Measurements from ENCODE around the gene MC1R.
"Not testable (repeated sequence)": the region's sequence is repeated elsewhere in the genome, so short reads cannot be mapped to it uniquely, and the experiment has no call there.

The MC1R gene

GRCh38 chr16:89910717-89911354 lies 7.8 kb upstream of the MC1R start:
- in situ Hi-C loops (cut with MboI; ENCODE audit: low pct_unique_long_range_greater_than_20kb, low sequenced_read_pairs, unreplicated experiment) = no loop called here
- no peak for TF ChIP-seq CTCF (IDR thresholded peaks at IDR 0.05; ENCODE audit: extremely low read depth, insufficient read depth, missing control alignments)
- DNase-seq (ENCODE audit: low spot score) = no peak

- no peak for TF ChIP-seq CTCF (IDR thresholded peaks at IDR 0.05; ENCODE audit: extremely low read depth, insufficient read depth, missing control alignments)
- in situ Hi-C loops (cut with MboI; ENCODE audit: low pct_unique_long_range_greater_than_20kb, low sequenced_read_pairs, unreplicated experiment) = no loop called here
- no peak for DNase-seq (ENCODE audit: low spot score)
Observed at GRCh38 chr16:89911375-89911774, 7.3 kb upstream of the MC1R start.

- in situ Hi-C loops (cut with MboI; ENCODE audit: low pct_unique_long_range_greater_than_20kb, low sequenced_read_pairs, unreplicated experiment) = no loop called here
Observed at GRCh38 chr16:89912143-89912542, 6.5 kb upstream of the MC1R start.

GRCh38 chr16:89912627-89913026 lies 6.0 kb upstream of the MC1R start:
- in situ Hi-C loops (cut with MboI; ENCODE audit: low pct_unique_long_range_greater_than_20kb, low sequenced_read_pairs, unreplicated experiment) = no loop called here
- no peak for DNase-seq (ENCODE audit: low spot score)
- no peak for TF ChIP-seq CTCF (IDR thresholded peaks at IDR 0.05; ENCODE audit: extremely low read depth, insufficient read depth, missing control alignments)

More at GRCh38 chr16:89912143-89912542, 6.5 kb upstream of the MC1R start:
- no peak for DNase-seq (ENCODE audit: low spot score)
- no peak for TF ChIP-seq CTCF (IDR thresholded peaks at IDR 0.05; ENCODE audit: extremely low read depth, insufficient read depth, missing control alignments)

- TF ChIP-seq CTCF (IDR thresholded peaks at IDR 0.05; ENCODE audit: extremely low read depth, insufficient read depth, missing control alignments) = no peak
- no peak for DNase-seq (ENCODE audit: low spot score)
- in situ Hi-C loops (cut with MboI; ENCODE audit: low pct_unique_long_range_greater_than_20kb, low sequenced_read_pairs, unreplicated experiment) = no loop called here
Observed at GRCh38 chr16:89913408-89914387, 5.0 kb upstream of the MC1R start.

- DNase-seq (ENCODE audit: low spot score); in situ Hi-C loops (cut with MboI; ENCODE audit: low pct_unique_long_range_greater_than_20kb, low sequenced_read_pairs, unreplicated experiment): not testable (repeated sequence)
Observed at GRCh38 chr16:89914642-89915285, 3.9 kb upstream of the MC1R start.

Measured in GM13977 (cell line).